H1 (cell line): ENCODE results near the gene HMCN2.

Experiments
- EP300 ChIP-seq, 2 experiments: IDR thresholded peaks; 1 replicate in 1 of 2; 2 replicates in 1 of 2; pipeline ENCODE4 v1.6.1; 2011 to 2012; ENCODE audit warnings: low read depth in 2 of 2, low read length in 2 of 2, mild to moderate bottlenecking in 2 of 2, borderline replicate concordance in 1 of 2, inconsistent platforms in 1 of 2, moderate library complexity in 1 of 2
- EZH2 ChIP-seq: fragments of 200-600 bp; sonication (generic); IDR thresholded peaks from 2 replicates; pipeline ENCODE4 v1.7.1; 2012; ENCODE audit warnings: low read depth, mild to moderate bottlenecking, moderate library complexity, low read length, inconsistent platforms; ENCODE audit not compliant: severe bottlenecking
- JUN ChIP-seq: IDR thresholded peaks from 2 replicates; pipeline ENCODE4 v1.6.1; 2011; ENCODE audit warnings: low read depth, mild to moderate bottlenecking, improper control_type of control experiment, low read length
- KDM5A ChIP-seq: fragments of 200-600 bp; IDR thresholded peaks from 2 replicates; pipeline ENCODE4 v1.7.1; 2012; ENCODE audit warnings: mild to moderate bottlenecking, low read length, inconsistent platforms, mixed read lengths
- RAD21 ChIP-seq, 2 experiments: IDR thresholded peaks in 1 of 2; conservative IDR thresholded peaks in 1 of 2; 2 replicates each; pipeline ENCODE4 v1.6.1; 2011; ENCODE audit warnings: low read depth in 2 of 2, low read length in 2 of 2, improper control_type of control experiment in 1 of 2, inconsistent platforms in 1 of 2, mild to moderate bottlenecking in 1 of 2, moderate library complexity in 1 of 2
- RXRA ChIP-seq: IDR thresholded peaks from 2 replicates; pipeline ENCODE4 v1.6.1; 2011; ENCODE audit warnings: low read depth, mild to moderate bottlenecking, low read length, moderate library complexity; ENCODE audit not compliant: insufficient read depth
- SIRT6 ChIP-seq: IDR thresholded peaks from one replicate; pipeline ENCODE4 v1.7.1; 2012; ENCODE audit warnings: low read length, inconsistent platforms
- TAF1 ChIP-seq: IDR thresholded peaks from 2 replicates; pipeline ENCODE4 v1.6.1; 2011; ENCODE audit warnings: mild to moderate bottlenecking, low read depth, low read length
- TEAD4 ChIP-seq: IDR thresholded peaks from 2 replicates; pipeline ENCODE4 v1.6.1; 2012; ENCODE audit warnings: low read depth, low read length, inconsistent platforms, mixed read lengths
- ZNF274 ChIP-seq: IDR thresholded peaks from 2 replicates; pipeline ENCODE4 v1.7.0; 2012; ENCODE audit warnings: low read length, borderline replicate concordance; ENCODE audit errors: extremely low read depth
- TF ChIP-seq, protein P1 (sequence below), 3 experiments: IDR thresholded peaks; 1 replicate in 2 of 3; 2 replicates in 1 of 3; pipeline versions ENCODE4 v1.5.1 to v1.6.1; 2011; ENCODE audit warnings: low read length in 3 of 3, mild to moderate bottlenecking in 3 of 3, inconsistent platforms in 2 of 3, low read depth in 1 of 3, moderate library complexity in 1 of 3; ENCODE audit not compliant: insufficient read depth in 1 of 3; ENCODE audit errors: control extremely low read depth in 1 of 3
- TF ChIP-seq, protein P2 (sequence below): IDR thresholded peaks from 2 replicates; pipeline ENCODE4 v1.6.1; 2012; ENCODE audit warnings: low read length, inconsistent platforms
- TF ChIP-seq, protein P3 (sequence below): IDR thresholded peaks from 2 replicates; pipeline ENCODE4 v1.6.1; 2011; ENCODE audit warnings: low read length, improper control_type of control experiment
- TF ChIP-seq, protein P4 (sequence below): IDR thresholded peaks from 2 replicates; pipeline ENCODE4 v1.6.1; 2012; ENCODE audit warnings: inconsistent platforms

DNA sequence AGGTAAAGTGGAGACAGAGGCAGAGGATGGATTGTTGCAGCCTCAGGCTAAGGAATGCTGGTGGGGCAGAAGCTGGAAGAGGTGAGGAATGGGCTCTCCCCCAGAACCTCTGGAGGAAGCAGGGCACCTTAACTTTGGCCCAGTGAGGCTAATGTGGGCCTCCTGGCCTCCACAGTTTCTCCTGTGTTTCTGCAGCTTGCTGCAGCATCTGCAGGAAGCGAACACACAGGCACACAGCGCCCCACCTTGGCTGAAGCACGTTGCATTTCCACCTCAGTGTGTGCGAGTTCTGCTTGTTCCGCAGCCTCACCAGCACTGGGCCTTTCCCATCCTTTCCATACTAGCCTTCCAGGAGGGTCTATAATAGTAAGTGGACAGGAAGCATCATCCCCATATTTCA, 152.0 kb downstream of the HMCN2 start:
- TF ChIP-seq, protein P1, sequence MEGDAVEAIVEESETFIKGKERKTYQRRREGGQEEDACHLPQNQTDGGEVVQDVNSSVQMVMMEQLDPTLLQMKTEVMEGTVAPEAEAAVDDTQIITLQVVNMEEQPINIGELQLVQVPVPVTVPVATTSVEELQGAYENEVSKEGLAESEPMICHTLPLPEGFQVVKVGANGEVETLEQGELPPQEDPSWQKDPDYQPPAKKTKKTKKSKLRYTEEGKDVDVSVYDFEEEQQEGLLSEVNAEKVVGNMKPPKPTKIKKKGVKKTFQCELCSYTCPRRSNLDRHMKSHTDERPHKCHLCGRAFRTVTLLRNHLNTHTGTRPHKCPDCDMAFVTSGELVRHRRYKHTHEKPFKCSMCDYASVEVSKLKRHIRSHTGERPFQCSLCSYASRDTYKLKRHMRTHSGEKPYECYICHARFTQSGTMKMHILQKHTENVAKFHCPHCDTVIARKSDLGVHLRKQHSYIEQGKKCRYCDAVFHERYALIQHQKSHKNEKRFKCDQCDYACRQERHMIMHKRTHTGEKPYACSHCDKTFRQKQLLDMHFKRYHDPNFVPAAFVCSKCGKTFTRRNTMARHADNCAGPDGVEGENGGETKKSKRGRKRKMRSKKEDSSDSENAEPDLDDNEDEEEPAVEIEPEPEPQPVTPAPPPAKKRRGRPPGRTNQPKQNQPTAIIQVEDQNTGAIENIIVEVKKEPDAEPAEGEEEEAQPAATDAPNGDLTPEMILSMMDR (IDR thresholded peaks at IDR 0.05; ENCODE audit: control extremely low read depth in 1 of 3, insufficient read depth in 1 of 3, low read depth in 1 of 3, low read length in 3 of 3): peak; percentile 46 to 76 (median 61)
- TF ChIP-seq ZNF274 (no peak), RAD21 (IDR thresholded peaks at IDR 0.05 in 1 of 2, conservative IDR thresholded peaks at IDR 0.05 in 1 of 2; ENCODE audit: low read depth in 2 of 2, low read length in 2 of 2) (peak; percentile 63 to 66), RXRA (no peak), KDM5A (no peak), EZH2 (no peak), TAF1 (no peak), EP300 (IDR thresholded peaks at IDR 0.05; ENCODE audit: borderline replicate concordance in 1 of 2, low read depth in 2 of 2, low read length in 2 of 2) (no peak), TEAD4 (no peak), JUN (no peak), SIRT6 (no peak)
- TF ChIP-seq, protein P2, sequence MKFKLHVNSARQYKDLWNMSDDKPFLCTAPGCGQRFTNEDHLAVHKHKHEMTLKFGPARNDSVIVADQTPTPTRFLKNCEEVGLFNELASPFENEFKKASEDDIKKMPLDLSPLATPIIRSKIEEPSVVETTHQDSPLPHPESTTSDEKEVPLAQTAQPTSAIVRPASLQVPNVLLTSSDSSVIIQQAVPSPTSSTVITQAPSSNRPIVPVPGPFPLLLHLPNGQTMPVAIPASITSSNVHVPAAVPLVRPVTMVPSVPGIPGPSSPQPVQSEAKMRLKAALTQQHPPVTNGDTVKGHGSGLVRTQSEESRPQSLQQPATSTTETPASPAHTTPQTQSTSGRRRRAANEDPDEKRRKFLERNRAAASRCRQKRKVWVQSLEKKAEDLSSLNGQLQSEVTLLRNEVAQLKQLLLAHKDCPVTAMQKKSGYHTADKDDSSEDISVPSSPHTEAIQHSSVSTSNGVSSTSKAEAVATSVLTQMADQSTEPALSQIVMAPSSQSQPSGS: no peak
- TF ChIP-seq, protein P3, sequence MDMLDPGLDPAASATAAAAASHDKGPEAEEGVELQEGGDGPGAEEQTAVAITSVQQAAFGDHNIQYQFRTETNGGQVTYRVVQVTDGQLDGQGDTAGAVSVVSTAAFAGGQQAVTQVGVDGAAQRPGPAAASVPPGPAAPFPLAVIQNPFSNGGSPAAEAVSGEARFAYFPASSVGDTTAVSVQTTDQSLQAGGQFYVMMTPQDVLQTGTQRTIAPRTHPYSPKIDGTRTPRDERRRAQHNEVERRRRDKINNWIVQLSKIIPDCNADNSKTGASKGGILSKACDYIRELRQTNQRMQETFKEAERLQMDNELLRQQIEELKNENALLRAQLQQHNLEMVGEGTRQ: no peak
- TF ChIP-seq, protein P4, sequence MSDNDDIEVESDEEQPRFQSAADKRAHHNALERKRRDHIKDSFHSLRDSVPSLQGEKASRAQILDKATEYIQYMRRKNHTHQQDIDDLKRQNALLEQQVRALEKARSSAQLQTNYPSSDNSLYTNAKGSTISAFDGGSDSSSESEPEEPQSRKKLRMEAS: no peak
